Nephron progenitor cell (in vitro differentiated cells): ENCODE measurements around the gene PURB.

ENCODE experiments used
- DNase-seq: peaks from one replicate; pipeline ENCODE4 v3.0.0; 2021
- H3K27ac Mint-ChIP-seq: 2 replicates; pipeline ENCODE4 v1.8.0; 2021; ENCODE audit warnings: mild to moderate bottlenecking, moderate library complexity, mixed read lengths
- H3K27me3 Mint-ChIP-seq: 2 replicates; pipeline ENCODE4 v1.8.0; 2021; ENCODE audit warnings: mild to moderate bottlenecking, low read depth, mixed read lengths; ENCODE audit not compliant: poor library complexity
- H3K36me3 Mint-ChIP-seq: 2 replicates; pipeline ENCODE4 v1.8.0; 2021; ENCODE audit warnings: low read depth, mixed read lengths
- H3K4me1 Mint-ChIP-seq: 2 replicates; pipeline ENCODE4 v1.8.0; 2021; ENCODE audit warnings: mixed read lengths
- H3K4me3 Mint-ChIP-seq: 2 replicates; pipeline ENCODE4 v1.8.0; 2021; ENCODE audit warnings: mild to moderate bottlenecking, moderate library complexity, mixed read lengths
- H3K9me3 Mint-ChIP-seq: 2 replicates; pipeline ENCODE4 v1.8.0; 2021; ENCODE audit warnings: mild to moderate bottlenecking, moderate library complexity, mixed read lengths
- TF ChIP-seq, protein P1 (sequence below): fragments of 200-600 bp; sonication (generic); IDR thresholded peaks from 2 replicates; pipeline ENCODE4 v1.5.0; 2021; ENCODE audit warnings: antibody characterized with exemption

The PURB gene

DNA sequence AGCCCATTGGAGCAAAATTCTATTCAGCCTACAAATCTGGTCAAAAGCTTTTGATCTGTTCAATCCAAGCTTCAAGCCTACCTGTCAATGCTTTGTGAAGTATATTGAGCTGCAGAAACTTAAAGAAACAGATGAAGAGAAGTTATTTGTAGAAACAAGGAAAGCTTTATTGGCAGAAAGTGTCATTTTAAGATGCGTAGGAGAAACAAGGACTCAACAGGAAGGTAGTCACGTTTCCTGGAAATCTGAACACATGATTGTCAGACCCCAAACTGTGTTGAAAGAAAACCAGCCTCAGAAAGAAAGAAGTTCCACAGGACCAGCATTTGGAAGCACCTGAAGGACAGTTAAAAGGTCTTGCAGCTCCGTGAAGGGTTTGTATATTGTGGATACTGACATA is 34.8 kb upstream of the PURB start:
- H3K9me3 Mint-ChIP-seq: peaks cover 9% of the 10 kb centered on the region
- peaks cover 36% of the 10 kb centered on the region for H3K27me3 Mint-ChIP-seq
- H3K27ac Mint-ChIP-seq: no peak overlapping the region
- TF ChIP-seq, protein P1, sequence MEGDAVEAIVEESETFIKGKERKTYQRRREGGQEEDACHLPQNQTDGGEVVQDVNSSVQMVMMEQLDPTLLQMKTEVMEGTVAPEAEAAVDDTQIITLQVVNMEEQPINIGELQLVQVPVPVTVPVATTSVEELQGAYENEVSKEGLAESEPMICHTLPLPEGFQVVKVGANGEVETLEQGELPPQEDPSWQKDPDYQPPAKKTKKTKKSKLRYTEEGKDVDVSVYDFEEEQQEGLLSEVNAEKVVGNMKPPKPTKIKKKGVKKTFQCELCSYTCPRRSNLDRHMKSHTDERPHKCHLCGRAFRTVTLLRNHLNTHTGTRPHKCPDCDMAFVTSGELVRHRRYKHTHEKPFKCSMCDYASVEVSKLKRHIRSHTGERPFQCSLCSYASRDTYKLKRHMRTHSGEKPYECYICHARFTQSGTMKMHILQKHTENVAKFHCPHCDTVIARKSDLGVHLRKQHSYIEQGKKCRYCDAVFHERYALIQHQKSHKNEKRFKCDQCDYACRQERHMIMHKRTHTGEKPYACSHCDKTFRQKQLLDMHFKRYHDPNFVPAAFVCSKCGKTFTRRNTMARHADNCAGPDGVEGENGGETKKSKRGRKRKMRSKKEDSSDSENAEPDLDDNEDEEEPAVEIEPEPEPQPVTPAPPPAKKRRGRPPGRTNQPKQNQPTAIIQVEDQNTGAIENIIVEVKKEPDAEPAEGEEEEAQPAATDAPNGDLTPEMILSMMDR: no peak
- no peak overlapping the region for H3K4me3 Mint-ChIP-seq
- H3K36me3 Mint-ChIP-seq: no peaks in the 10 kb centered on the region
- no peaks in the 10 kb centered on the region for H3K4me1 Mint-ChIP-seq
- no peak for DNase-seq

DNA sequence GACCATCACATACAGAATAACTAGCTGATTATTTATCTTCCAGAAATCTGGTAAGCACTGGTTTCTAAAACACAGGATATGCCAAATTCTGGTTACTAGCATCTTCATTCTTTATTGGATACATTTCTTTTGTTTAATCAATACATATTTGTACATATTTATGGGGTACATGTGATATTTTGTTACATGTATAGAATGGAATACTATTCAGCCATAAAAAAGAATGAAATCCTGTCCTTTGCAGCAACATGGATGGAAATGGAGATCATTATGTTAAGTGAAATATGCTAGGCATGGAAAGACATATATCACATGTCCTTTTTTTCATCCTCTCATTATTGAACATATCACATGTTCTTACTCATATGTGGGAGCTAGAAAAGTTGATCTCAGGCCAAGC is 32.7 kb upstream of the PURB start:
- TF ChIP-seq, protein P1: no peak
- no peak for DNase-seq
- H3K9me3 Mint-ChIP-seq: peaks cover 3% of the 10 kb centered on the region
- H3K27ac Mint-ChIP-seq: no peak overlapping the region
- no peaks in the 10 kb centered on the region for H3K36me3 Mint-ChIP-seq
- H3K4me3 Mint-ChIP-seq: no peak overlapping the region
- H3K27me3 Mint-ChIP-seq: peaks cover 32% of the 10 kb centered on the region
- peaks cover 5% of the 10 kb centered on the region for H3K4me1 Mint-ChIP-seq

DNA sequence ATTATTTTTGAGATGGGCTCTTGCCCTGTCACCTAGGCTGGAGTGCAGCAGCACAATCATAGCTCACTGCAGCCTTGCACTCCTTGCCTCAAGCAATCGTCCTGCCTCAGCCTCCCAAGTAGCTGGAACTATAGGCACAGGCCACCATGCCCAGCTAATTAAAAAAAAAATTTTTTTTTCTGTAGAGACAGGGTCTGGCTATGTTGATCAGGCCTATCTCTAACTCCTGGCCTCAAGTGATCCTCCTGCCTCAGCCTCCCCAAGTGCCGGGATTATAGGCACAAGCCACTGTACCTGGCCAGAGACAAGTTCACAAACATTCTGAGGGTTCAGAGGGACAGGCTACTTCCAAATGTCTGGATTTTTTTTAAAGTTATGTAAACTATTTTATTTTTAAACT is 32.1 kb upstream of the PURB start:
- H3K4me1 Mint-ChIP-seq: peaks cover 10% of the 10 kb centered on the region
- peaks cover 3% of the 10 kb centered on the region for H3K9me3 Mint-ChIP-seq
- no peak for DNase-seq
- peaks cover 32% of the 10 kb centered on the region for H3K27me3 Mint-ChIP-seq
- no peaks in the 10 kb centered on the region for H3K36me3 Mint-ChIP-seq
- H3K4me3 Mint-ChIP-seq: no peak overlapping the region
- H3K27ac Mint-ChIP-seq: no peak overlapping the region
- TF ChIP-seq, protein P1: no peak

DNA sequence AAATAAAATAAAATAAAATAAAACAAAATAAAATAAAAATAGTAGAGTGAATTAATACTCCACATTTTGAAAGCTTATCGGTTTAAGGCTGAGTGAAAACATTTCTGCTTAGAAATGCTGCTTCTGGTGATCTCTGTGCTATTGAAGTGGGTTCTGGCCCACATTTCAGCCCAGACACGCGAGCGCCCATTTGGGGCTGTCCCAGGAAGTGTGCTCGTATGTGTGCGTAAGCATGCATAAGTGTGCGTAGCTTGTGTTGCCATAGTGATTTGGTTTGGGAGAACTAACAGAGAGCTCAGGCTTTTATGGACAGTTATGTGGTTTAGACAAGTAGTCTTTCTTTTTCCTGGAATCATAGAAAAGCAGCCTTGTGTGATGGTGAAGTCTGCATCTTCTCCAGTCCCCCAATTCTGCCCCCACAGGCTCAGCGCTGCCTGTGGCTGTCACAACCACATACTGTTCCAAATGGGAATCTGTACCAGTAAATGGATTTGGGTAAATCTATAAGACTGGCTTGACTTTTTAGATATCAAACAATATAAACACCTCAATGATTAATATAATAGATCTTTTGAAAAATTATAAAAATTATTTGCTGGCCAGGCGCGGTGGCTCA is 29.8 kb upstream of the PURB start:
- Mint-ChIP-seq H3K4me3 (no peak overlapping the region), H3K27ac (no peak overlapping the region), H3K4me1 (peaks cover 10% of the 10 kb centered on the region), H3K27me3 (peaks cover 23% of the 10 kb centered on the region), H3K9me3 (no peaks in the 10 kb centered on the region), H3K36me3 (no peaks in the 10 kb centered on the region)
- TF ChIP-seq, protein P1: no peak
- no peak for DNase-seq

DNA sequence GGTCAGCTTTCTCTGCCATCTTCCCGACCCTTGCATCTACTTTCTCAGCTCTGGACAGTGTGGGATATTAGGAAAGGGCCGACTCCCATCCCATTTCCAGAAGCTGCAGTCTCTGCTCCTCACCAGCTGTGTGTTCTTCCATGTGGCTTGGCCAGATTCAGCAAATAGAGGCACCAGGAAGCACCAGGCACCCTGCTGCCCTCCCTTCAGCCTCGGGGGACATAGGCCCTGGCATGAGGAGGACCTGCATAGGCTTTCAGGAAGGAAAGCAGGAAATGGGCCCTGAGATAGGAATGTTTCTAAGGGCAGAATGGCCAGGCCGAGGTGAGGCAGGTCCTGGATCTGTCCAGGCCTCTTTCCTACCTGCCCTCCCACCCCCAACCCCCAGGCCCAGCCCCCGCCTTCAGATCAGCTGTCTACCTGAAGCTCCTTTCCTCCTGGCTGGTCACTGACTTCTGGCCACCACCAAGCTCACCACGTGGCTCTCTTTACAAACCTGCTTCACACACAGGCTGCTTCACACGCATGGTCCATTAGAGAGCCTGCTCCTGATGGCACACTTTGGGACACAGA is 27.5 kb upstream of the PURB start:
- no peak overlapping the region for H3K27ac Mint-ChIP-seq
- TF ChIP-seq, protein P1: no peak
- DNase-seq: no peak
- no peak overlapping the region for H3K4me3 Mint-ChIP-seq
- H3K9me3 Mint-ChIP-seq: no peaks in the 10 kb centered on the region
- H3K27me3 Mint-ChIP-seq: peaks cover 11% of the 10 kb centered on the region
- H3K36me3 Mint-ChIP-seq: no peaks in the 10 kb centered on the region
- H3K4me1 Mint-ChIP-seq: peaks cover 10% of the 10 kb centered on the region

DNA sequence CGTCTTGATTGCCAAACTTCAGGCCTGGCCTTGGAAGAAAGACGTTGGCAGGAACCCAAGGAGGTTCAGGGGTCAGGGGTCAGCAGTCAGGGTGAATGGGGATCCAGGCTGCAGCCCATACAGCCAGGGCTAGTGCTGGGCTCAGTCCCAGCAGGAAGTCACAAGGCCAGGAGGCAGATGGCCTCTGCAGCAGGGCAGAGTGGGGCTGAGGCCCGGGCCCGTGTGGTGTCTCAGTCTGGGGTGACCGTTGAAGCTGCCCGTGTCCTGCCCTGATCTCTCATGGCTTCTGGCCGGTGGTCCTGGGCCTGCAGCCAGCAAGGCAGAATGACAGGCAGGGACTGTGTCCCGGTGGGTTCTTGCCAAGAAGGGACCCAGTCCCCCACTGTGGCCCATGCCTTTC is 26.6 kb upstream of the PURB start:
- Mint-ChIP-seq H3K36me3 (no peaks in the 10 kb centered on the region), H3K27ac (no peak overlapping the region), H3K27me3 (peaks cover 19% of the 10 kb centered on the region), H3K9me3 (no peaks in the 10 kb centered on the region), H3K4me3 (no peak overlapping the region), H3K4me1 (peaks cover 10% of the 10 kb centered on the region)
- DNase-seq: no peak
- TF ChIP-seq, protein P1: no peak
